Mesenchymal stem cell (in vitro differentiated cells and primary cell): Measurements from ENCODE around the gene ZCCHC7.

Source experiments
- DNase-seq: peaks from one replicate; pipeline ENCODE4 v3.0.0-alpha.2; 2013
- H2AFZ ChIP-seq: one replicate; pipeline ENCODE4 v1.6.1; 2013; ENCODE audit warnings: low read depth, mild to moderate bottlenecking, control low read depth, inconsistent platforms, low read length, moderate library complexity
- H2AK5ac ChIP-seq: 2 replicates; pipeline ENCODE4 v1.6.1; 2013; ENCODE audit warnings: low read length, moderate library complexity, mild to moderate bottlenecking, inconsistent platforms; ENCODE audit not compliant: severe bottlenecking
- H2BK120ac ChIP-seq: one replicate; pipeline ENCODE4 v1.6.1; 2013; ENCODE audit warnings: low read depth, mild to moderate bottlenecking, inconsistent platforms, low read length, moderate library complexity
- H2BK12ac ChIP-seq, 2 experiments: one replicate each; pipeline ENCODE4 v1.6.1; 2013; ENCODE audit warnings: inconsistent platforms in 2 of 2, low read length in 2 of 2, mild to moderate bottlenecking in 2 of 2, moderate library complexity in 2 of 2, control low read depth in 1 of 2
- H2BK15ac ChIP-seq: one replicate; pipeline ENCODE4 v1.6.1; 2013; ENCODE audit warnings: mild to moderate bottlenecking, low read depth, inconsistent platforms; ENCODE audit not compliant: poor library complexity, severe bottlenecking
- H2BK5ac ChIP-seq: 2 replicates; pipeline ENCODE4 v1.6.1; 2013; ENCODE audit warnings: low read depth, mild to moderate bottlenecking, low read length, control low read depth, inconsistent platforms; ENCODE audit not compliant: poor library complexity, severe bottlenecking
- H3K14ac ChIP-seq, 2 experiments: one replicate each; pipeline ENCODE4 v1.6.1; 2013; ENCODE audit warnings: inconsistent platforms in 2 of 2, low read length in 2 of 2, control low read depth in 1 of 2, mild to moderate bottlenecking in 1 of 2, moderate library complexity in 1 of 2
- H3K18ac ChIP-seq, 2 experiments: one replicate each; pipeline ENCODE4 v1.6.1; 2013; ENCODE audit warnings: inconsistent platforms in 2 of 2, low read length in 2 of 2, control low read depth in 1 of 2, low read depth in 1 of 2, mild to moderate bottlenecking in 1 of 2
- H3K23ac ChIP-seq, 2 experiments: one replicate each; pipeline ENCODE4 v1.6.1; 2013; ENCODE audit warnings: inconsistent platforms in 2 of 2, low read length in 2 of 2, mild to moderate bottlenecking in 2 of 2, moderate library complexity in 2 of 2, control low read depth in 1 of 2
- H3K27ac ChIP-seq: 2 replicates; pipeline ENCODE4 v1.5.1; 2013; ENCODE audit warnings: mild to moderate bottlenecking, moderate library complexity, low read length, control low read depth, inconsistent platforms; ENCODE audit not compliant: poor library complexity, severe bottlenecking
- H3K27me3 ChIP-seq, 2 experiments: 2 replicates each; pipeline versions ENCODE4 v1.6.1 to v1.7.0; 2013; ENCODE audit warnings: low read length in 2 of 2, mild to moderate bottlenecking in 2 of 2, moderate library complexity in 2 of 2, control low read depth in 1 of 2, inconsistent platforms in 1 of 2; ENCODE audit not compliant: control insufficient read depth in 1 of 2, insufficient read depth in 1 of 2
- H3K36me3 ChIP-seq, 2 experiments: 2 replicates each; pipeline versions ENCODE4 v1.6.1 to v1.7.0; 2013; ENCODE audit warnings: low read length in 2 of 2, control low read depth in 1 of 2, inconsistent platforms in 1 of 2, low read depth in 1 of 2, mild to moderate bottlenecking in 1 of 2; ENCODE audit not compliant: insufficient read depth in 2 of 2, control insufficient read depth in 1 of 2
- H3K4ac ChIP-seq, 2 experiments: one replicate each; pipeline ENCODE4 v1.6.1; 2013; ENCODE audit warnings: inconsistent platforms in 2 of 2, low read length in 2 of 2, mild to moderate bottlenecking in 2 of 2, moderate library complexity in 2 of 2, control low read depth in 1 of 2, low read depth in 1 of 2
- H3K4me1 ChIP-seq: 2 replicates; pipeline ENCODE4 v1.6.1; 2013; ENCODE audit warnings: low read depth, low read length, control low read depth; ENCODE audit not compliant: control insufficient read depth, insufficient read depth
- H3K4me2 ChIP-seq: 2 replicates; pipeline ENCODE4 v1.6.1; 2013; ENCODE audit warnings: low read length, mild to moderate bottlenecking, inconsistent platforms; ENCODE audit not compliant: poor library complexity, severe bottlenecking
- H3K4me3 ChIP-seq, 2 experiments: 2 replicates each; pipeline versions ENCODE4 v1.5.1 to v1.7.0; 2013; ENCODE audit warnings: low read length in 2 of 2, mild to moderate bottlenecking in 2 of 2, control low read depth in 1 of 2, low read depth in 1 of 2; ENCODE audit not compliant: insufficient read depth in 1 of 2
- H3K79me1 ChIP-seq: replicated peaks from 2 replicates; pipeline ENCODE4 v1.6.1; 2013; ENCODE audit warnings: mild to moderate bottlenecking, control low read depth, low read length, inconsistent platforms; ENCODE audit not compliant: poor library complexity, severe bottlenecking
- H3K9ac ChIP-seq: 2 replicates; pipeline ENCODE4 v1.7.0; 2013; ENCODE audit warnings: mild to moderate bottlenecking, low read length, moderate library complexity
- H3K9me3 ChIP-seq: 2 replicates; pipeline ENCODE4 v1.7.0; 2013; ENCODE audit warnings: mild to moderate bottlenecking, low read length; ENCODE audit not compliant: control insufficient read depth
- H4K8ac ChIP-seq: one replicate; pipeline ENCODE4 v1.6.1; 2013; ENCODE audit warnings: inconsistent platforms, mild to moderate bottlenecking, low read length, moderate library complexity
- H4K91ac ChIP-seq: one replicate; pipeline ENCODE4 v1.6.1; 2013; ENCODE audit warnings: mild to moderate bottlenecking, low read length, inconsistent platforms
- WGBS: methylation state at CpG from one replicate; pipeline ENCODE4 v1.1.7; 2013; ENCODE audit warnings: mixed read lengths; 5-methylcytosine and 5-hydroxymethylcytosine counted together

ZCCHC7 gene

GRCh38 chr9:37242089-37242488 is 121.7 kb downstream of the ZCCHC7 start:
- H3K27me3 ChIP-seq, result no peaks in the 10 kb centered on the region
- H4K91ac ChIP-seq, result no peak overlapping the region
- no peak overlapping the region for H2BK120ac ChIP-seq
- no peak overlapping the region for H3K4ac ChIP-seq
- no peak overlapping the region for H2BK5ac ChIP-seq
- no peak overlapping the region for H2AFZ ChIP-seq
- H3K23ac ChIP-seq, result no peak overlapping the region
- H3K14ac ChIP-seq, result no peak overlapping the region
- no peak overlapping the region for H3K4me3 ChIP-seq
- H3K4me1 ChIP-seq, result no peaks in the 10 kb centered on the region
- WGBS, result 100% methylated on average over 1 of the region's 1 CpG
- H3K18ac ChIP-seq, result no peak overlapping the region
- H3K4me2 ChIP-seq, result no peak overlapping the region
- no peak for DNase-seq
- no peak overlapping the region for H4K8ac ChIP-seq
- no peak overlapping the region for H2BK12ac ChIP-seq
- no peak overlapping the region for H2BK15ac ChIP-seq
- no peaks in the 10 kb centered on the region for H3K36me3 ChIP-seq
- no peak overlapping the region for H2AK5ac ChIP-seq
- H3K9me3 ChIP-seq, result no peaks in the 10 kb centered on the region
- H3K79me1 ChIP-seq, result peaks cover 5% of the 10 kb centered on the region
- H3K9ac ChIP-seq, result no peak overlapping the region
- H3K27ac ChIP-seq, result no peak overlapping the region

- no peak overlapping the region for H3K23ac ChIP-seq
- no peak overlapping the region for H2BK15ac ChIP-seq
- H3K4ac ChIP-seq, result no peak overlapping the region
- no peak overlapping the region for H3K9ac ChIP-seq
- H3K14ac ChIP-seq, result no peak overlapping the region
- H2BK5ac ChIP-seq, result no peak overlapping the region
- H3K9me3 ChIP-seq, result no peaks in the 10 kb centered on the region
- no peak overlapping the region for H2AK5ac ChIP-seq
- H3K18ac ChIP-seq, result no peak overlapping the region
- no peaks in the 10 kb centered on the region for H3K27me3 ChIP-seq
- H3K27ac ChIP-seq, result no peak overlapping the region
- H4K8ac ChIP-seq, result no peak overlapping the region
- no peaks in the 10 kb centered on the region for H3K36me3 ChIP-seq
- H2AFZ ChIP-seq, result no peak overlapping the region
- H3K4me2 ChIP-seq, result no peak overlapping the region
- no peak overlapping the region for H4K91ac ChIP-seq
- H2BK120ac ChIP-seq, result no peak overlapping the region
- peak; percentile 55 for DNase-seq
- H3K4me1 ChIP-seq, result no peaks in the 10 kb centered on the region
- peaks cover 5% of the 10 kb centered on the region for H3K79me1 ChIP-seq
- no peak overlapping the region for H2BK12ac ChIP-seq
- WGBS, result 100% methylated on average over 2 of the region's 5 CpGs
- no peak overlapping the region for H3K4me3 ChIP-seq
Measured at GRCh38 chr9:37243588-37244345, 123.4 kb downstream of the ZCCHC7 start.

- Histone ChIP-seq H3K4ac (no peak overlapping the region), H4K8ac (no peak overlapping the region), H3K79me1 (peaks cover 3% of the 10 kb centered on the region), H3K9me3 (no peaks in the 10 kb centered on the region), H3K9ac (no peak overlapping the region), H3K27ac (no peak overlapping the region), H3K18ac (no peak overlapping the region), H2AK5ac (no peak overlapping the region), H2BK5ac (no peak overlapping the region), H3K36me3 (peaks cover 0 to 13% of the 10 kb centered on the region in 2 experiments), H3K27me3 (no peaks in the 10 kb centered on the region), H2BK120ac (no peak overlapping the region), H2AFZ (no peak overlapping the region), H3K14ac (no peak overlapping the region), H3K4me3 (no peak overlapping the region), H4K91ac (no peak overlapping the region), H2BK15ac (no peak overlapping the region), H3K4me2 (no peak overlapping the region), H3K23ac (no peak overlapping the region), H2BK12ac (no peak overlapping the region), H3K4me1 (no peaks in the 10 kb centered on the region)
- no peak for DNase-seq
- WGBS, result 100% methylated on average over 1 of the region's 3 CpGs
Measured at GRCh38 chr9:37246826-37247225, 126.5 kb downstream of the ZCCHC7 start.

GRCh38 chr9:37248651-37249163 is 128.3 kb downstream of the ZCCHC7 start:
- Histone ChIP-seq H4K8ac (no peak overlapping the region), H3K4ac (no peak overlapping the region)

More at GRCh38 chr9:37248651-37249163, 128.3 kb downstream of the ZCCHC7 start:
- no peak overlapping the region for H3K18ac ChIP-seq
- no peak for DNase-seq
- H2AK5ac ChIP-seq, result no peak overlapping the region
- no peak overlapping the region for H3K23ac ChIP-seq
- no peaks in the 10 kb centered on the region for H3K4me1 ChIP-seq
- H3K14ac ChIP-seq, result no peak overlapping the region
- H3K9me3 ChIP-seq, result no peaks in the 10 kb centered on the region
- H2BK12ac ChIP-seq, result no peak overlapping the region
- H2BK15ac ChIP-seq, result no peak overlapping the region
- H3K27ac ChIP-seq, result no peak overlapping the region
- no peak overlapping the region for H2BK5ac ChIP-seq
- H3K79me1 ChIP-seq, result peaks cover 3% of the 10 kb centered on the region
- H3K9ac ChIP-seq, result no peak overlapping the region
- no peak overlapping the region for H3K4me2 ChIP-seq
- no peak overlapping the region for H3K4me3 ChIP-seq
- no peak overlapping the region for H2AFZ ChIP-seq
- no peak overlapping the region for H4K91ac ChIP-seq
- H3K36me3 ChIP-seq, result peaks cover 0 to 18% of the 10 kb centered on the region in 2 experiments
- H2BK120ac ChIP-seq, result no peak overlapping the region
- H3K27me3 ChIP-seq, result no peaks in the 10 kb centered on the region
